GM18508 (cell line): ENCODE results near the gene ATOX1.

Experiments
- ATAC-seq: cut with Tn5 transposase; IDR thresholded peaks from one replicate; pipeline ENCODE4 v1.9.1; 2021; ENCODE audit warnings: moderate number of reproducible peaks; ENCODE audit not compliant: insufficient read depth, unreplicated experiment

The ATOX1 gene

GRCh38 chr5:151771259-151772028 is 13.0 kb upstream of the ATOX1 start, which contains the start of gene G3BP1:
Gene G3BP1, plus strand, starts transcription at chr5:151771954. Its CDS starts 14,667 bp downstream, at chr5:151786621.
- ATAC-seq, result peak; percentile 84

DNA sequence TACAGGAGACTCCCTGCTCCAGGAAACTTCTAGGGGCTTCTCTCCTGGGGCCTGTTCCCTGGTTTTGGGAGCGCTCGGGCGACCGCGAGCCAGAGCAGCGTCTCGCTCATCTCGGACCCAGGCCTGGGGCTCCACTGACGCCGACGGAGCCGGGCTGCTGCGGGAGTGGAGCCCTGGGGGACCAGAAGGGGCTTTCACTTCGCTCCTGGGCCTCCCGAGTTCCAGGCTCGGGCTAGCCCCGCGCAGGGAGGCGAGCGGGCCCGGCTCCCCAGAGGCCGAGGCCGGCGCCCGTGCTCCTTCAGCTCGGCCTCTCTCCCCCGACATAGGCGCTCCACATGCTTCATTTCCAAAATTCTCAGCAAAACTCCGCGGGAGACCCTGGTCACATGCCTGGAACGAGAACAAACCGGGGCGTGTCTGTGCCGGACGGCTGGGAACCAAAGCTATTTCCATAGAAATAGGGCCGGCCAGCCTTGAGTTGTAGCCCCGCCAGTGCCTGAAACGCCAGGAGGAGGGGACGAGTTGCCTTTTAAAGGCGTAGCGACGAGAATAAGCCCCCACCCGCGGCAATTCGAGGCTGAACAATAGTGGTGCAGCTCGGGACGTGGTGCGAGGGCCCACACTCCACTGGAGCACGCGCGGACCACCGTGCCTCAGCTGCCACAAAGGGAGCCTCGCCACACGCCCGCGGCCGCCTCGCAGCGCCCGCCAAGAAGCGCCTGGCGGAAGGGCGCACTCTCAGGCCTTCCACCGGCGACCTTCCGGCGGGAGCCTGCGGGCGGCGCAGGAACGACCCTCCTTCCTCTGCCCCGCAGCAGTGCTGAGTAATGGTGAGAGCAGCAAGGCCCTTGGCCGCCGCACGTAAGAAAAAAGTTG is 12.2 kb upstream of the ATOX1 start:
- peak; percentile 12 for ATAC-seq

DNA sequence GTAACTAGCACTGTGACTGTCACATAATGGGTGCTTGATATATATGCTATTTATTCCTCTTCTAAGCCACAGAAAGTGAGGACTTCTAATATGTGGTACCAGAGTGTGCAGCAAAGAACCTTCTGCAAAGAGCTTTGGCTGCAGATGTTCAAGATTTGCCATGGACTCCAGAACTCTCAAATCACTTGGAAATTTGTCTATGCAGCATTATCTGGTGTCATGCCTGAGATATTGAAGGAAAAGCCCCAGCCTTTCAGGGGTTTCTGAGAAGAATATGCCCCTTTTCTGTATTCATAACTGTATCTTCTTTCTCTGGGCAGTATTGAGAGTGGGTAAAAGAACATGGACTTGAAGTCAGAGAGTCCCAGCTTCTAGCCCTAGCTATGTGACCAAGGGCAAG is 8.5 kb upstream of the ATOX1 start:
- no peak for ATAC-seq

DNA sequence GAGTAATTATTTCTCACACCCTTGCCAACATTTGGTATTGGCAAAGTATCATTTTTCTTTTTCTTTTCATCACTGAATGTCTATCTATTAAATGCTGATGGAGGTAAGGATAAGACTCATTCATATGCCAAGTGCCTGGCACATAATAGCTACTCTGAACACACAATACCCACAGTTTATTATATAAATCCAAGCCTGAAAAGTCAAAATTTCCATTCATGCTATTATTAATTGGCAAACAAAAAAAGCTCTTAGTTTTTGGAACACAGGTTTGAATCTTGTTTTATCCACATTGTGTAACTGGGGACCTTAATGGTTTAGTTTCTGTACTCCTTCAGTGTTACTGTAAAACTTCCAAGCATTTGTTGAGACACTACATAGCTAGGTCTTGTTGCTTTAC is 6.4 kb upstream of the ATOX1 start:
- ATAC-seq, result no peak

GRCh38 chr5:151758141-151758429 is 346 bp downstream of the ATOX1 start:
- no peak for ATAC-seq

DNA sequence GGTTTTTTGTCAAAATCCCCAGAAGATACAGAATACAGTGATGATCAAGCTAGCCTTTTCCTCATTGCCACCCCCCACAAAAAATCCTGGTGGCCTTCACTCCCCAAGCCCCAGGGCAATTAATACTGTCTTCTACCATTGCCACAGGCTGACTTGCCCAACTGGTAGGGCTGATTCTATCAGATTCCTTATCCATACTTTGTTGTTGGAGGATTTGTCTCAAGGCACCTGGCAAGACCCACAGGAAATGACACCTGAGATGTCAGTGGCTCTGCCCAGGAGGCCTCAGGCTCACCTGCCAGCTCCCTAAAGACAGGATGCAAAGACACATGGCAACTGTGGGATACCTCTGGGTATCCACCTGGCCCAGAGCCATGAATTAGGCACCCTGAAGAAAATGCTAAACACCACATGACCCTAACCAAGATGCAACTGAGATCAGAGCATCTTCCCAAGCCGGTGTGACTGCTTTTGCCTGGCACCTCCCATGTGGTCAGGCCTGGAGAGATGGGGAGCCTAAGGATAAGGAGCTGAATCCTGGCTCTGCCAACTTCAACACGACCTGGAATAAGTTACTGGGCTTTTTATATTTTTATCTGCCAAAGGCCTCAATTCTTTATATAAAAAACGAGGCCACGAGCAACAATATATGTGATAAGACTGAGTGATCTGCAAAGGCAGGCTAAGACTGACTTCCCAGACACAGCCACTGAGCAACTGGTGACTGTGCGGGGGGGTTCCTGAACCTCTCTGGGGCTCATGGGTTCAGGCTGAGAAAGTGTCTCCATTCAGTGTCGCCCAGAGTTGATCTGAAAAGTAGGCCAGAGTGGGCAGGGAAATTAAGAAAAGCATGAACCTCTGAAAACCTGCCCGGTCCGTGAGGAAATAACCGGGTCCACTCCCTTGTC is 944 bp downstream of the ATOX1 start:
- ATAC-seq, result no peak

- no peak for ATAC-seq
These were observed 3.0 kb downstream of the ATOX1 start for GRCh38 chr5:151755383-151755782.

GRCh38 chr5:151751593-151751992 is 6.8 kb downstream of the ATOX1 start:
- ATAC-seq, result no peak

DNA sequence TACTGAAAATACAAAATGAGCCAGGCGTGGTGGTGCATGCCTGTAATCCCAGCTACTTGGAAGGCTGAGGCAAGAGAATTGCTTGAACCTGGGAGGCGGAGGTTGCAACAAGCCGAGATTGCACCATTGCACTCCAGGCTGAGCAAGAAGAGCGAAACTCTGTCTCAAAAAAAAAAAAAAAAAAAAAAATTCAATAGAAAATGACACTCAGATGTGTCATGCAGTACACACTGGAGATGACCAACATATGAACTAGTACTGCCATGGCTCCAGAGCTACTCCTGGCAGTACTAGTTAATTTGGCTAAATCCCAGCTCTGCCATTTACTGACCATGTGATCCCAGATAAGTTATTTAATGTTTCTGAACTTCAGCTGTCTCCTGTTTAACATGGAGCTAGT is 7.3 kb downstream of the ATOX1 start:
- no peak for ATAC-seq

- ATAC-seq, result no peak
These were observed 8.3 kb downstream of the ATOX1 start for GRCh38 chr5:151750121-151750520.

DNA sequence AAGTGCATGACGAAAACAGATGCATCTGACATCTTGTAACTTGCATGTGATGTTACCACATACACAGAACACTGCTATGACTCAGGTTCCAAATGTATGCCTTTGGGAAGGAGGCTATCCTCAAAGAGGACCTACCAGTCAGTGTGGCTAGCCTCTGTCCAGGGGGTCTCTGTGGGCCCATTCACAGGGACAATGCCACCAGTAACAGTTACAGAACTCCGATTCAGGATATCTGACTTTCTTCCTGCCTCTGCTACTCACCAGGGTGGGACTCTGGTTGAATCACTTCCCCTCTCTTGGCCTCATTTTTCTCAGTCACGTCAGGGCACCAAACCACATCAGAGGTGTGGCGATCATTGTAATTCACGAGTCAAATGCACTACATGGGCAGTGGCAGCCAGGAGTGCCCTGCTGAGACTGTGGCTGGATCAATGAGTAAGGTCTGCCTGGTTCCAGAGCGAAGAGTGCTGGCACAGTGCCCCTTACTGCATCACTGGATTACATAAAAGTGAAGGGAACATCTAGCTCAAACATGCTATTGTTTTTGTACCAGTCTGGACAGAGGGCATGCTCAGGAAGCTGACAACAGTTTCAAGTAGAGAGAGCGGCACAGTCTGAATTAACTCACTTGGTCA is 13.2 kb downstream of the ATOX1 start:
- no peak for ATAC-seq

GRCh38 chr5:151743530-151743929 is 14.9 kb downstream of the ATOX1 start:
- ATAC-seq, result no peak

- no peak for ATAC-seq
These were observed 15.5 kb downstream of the ATOX1 start for GRCh38 chr5:151742870-151743294.

DNA sequence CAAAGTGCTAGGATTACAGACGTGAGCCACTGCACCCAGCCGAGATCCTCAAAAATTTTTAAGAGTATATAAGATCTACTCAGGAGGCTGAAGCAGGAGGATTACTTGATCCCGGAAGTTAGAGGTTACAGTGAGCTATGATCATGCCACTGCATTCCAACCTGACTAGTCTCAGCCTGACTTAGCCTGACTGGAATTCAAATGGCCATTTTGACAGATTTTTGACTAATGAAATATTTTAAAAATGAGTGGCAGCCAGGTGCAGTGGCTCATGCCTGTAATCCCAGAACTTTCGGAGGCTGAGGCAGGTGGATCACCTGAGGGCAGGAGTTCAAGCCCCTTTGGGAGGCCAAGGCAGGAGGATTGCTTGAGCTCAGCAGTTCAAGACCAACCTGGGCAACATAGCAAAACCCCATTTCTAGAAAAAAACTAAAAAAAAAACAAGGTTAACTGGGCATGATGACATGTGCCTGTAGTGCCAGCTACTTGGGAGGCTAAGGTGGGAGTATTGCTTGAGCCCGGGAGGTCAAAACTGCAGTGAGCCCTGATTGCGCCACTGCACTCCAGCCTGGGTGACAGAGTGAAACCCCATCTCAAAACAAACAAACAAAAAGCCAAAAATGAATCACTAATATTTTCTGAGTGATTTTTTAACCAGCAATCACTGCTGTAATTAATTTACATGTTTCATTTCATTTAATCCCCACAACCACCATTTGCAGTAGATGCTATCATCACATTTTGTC is 16.6 kb downstream of the ATOX1 start:
- no peak for ATAC-seq

DNA sequence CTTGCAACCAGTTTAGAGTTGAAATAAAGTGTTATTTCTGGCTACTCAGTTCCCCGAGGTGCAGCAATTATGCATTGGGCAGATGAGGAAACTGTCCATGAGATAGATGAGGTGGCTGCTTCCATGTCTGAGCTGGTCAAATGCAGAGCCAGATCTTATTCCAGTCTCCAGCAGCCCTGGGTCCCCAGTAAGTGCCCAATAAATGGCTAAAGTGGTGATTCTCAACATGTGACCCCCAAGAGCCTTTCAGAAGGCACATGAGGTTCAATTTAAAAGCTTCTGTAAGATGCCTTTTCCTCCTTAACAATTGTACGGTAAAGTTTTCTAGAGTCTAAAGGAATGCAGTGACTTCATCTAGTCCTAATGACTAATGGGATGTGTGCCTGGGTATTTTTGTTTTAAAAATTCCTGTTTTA is 17.5 kb downstream of the ATOX1 start:
- no peak for ATAC-seq

GRCh38 chr5:151740336-151740942 is 18.0 kb downstream of the ATOX1 start:
- ATAC-seq, result no peak

- no peak for ATAC-seq
These were observed 18.5 kb downstream of the ATOX1 start for GRCh38 chr5:151739939-151740335.

DNA sequence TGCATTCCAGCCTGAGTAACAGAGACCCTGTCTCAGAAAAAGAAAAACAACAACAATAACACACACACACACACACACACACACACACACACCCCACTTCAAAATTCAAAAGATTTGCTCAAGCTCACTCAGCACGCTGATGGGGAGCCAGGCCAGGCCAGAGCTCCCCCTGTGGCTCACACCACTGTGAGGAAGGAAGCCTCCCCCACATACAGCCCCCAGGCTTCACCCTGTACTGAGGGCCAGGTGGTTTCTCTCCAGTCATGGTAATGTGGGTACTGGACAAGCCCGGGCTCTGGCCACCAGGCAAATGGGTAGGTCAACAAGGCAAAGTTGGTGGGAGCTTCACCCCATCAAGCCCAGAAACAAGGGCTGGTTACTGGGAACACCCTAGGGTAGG is 19.0 kb downstream of the ATOX1 start:
- no peak for ATAC-seq
